HepG2 (cell line): ENCODE measurements around the gene FRMD8. TPM values are rescaled to one million over a fixed set of nuclear protein-coding genes. Genes with fewer than 3 reads are reported as not detected.

ENCODE experiments used
- ATAC-seq: fragments of 200-7000 bp; cut with Tn5 transposase; 3 replicates; pipeline ENCODE4 v1.9.1; 2020; ENCODE audit warnings: mild to moderate bottlenecking, moderate library complexity
- BruUV-seq: library from RNA; stranded (reverse); fragments of 400-500 nt; replicated peaks from 2 replicates; lab custom pipeline; 2021; lab: Mats Ljungman, UMichigan
- CTCF ChIA-PET: fragments of 300-600 bp; formaldehyde crosslinking; extraction: SDS; loops from one replicate; lab custom pipeline; 2021; ENCODE audit warnings: low total read pairs, inconsistent platforms, low intra/inter-chr PET ratio; lab: Yijun Ruan, JAX
- POLR2A ChIA-PET: fragments of 350-600 bp; sonication (Branson Sonifier 250); formaldehyde crosslinking; loops from one replicate; lab custom pipeline; 2020; ENCODE audit warnings: antibody characterized with exemption, inconsistent platforms; lab: Yijun Ruan, JAX
- DNase-seq: peaks from one replicate; pipeline ENCODE4 v3.0.0-alpha.2; 2015; ENCODE audit warnings: low spot score
- FAIRE-seq: peaks from 3 replicates; lab custom pipeline; 2011; peaks lifted over from hg19 to GRCh38; lab: Jason Lieb, UNC
- H2AFZ ChIP-seq: one replicate; pipeline ENCODE4 v1.6.1; 2011; ENCODE audit warnings: low read length, inconsistent platforms
- H3K27ac ChIP-seq: fragments of 300-600 bp; 3 replicates; pipeline ENCODE4 v1.8.0; 2011; ENCODE audit warnings: mixed run types, mild to moderate bottlenecking, mixed read lengths, low read length, inconsistent platforms; ENCODE audit not compliant: insufficient read depth; ENCODE audit errors: extremely low read length
- H3K27me3 ChIP-seq, 2 experiments: fragments of 200-600 bp in 1 of 2; 2 replicates in 1 of 2; 3 replicates in 1 of 2; pipeline versions ENCODE4 v1.6.0 to v1.8.0; 2011; ENCODE audit warnings: low read length in 2 of 2, mild to moderate bottlenecking in 2 of 2, moderate library complexity in 2 of 2, inconsistent platforms in 1 of 2; ENCODE audit not compliant: insufficient read depth in 2 of 2, control insufficient read depth in 1 of 2
- H3K36me3 ChIP-seq, 2 experiments: fragments of 200-600 bp in 1 of 2; replicated peaks in 1 of 2; 2 replicates in 1 of 2; 3 replicates in 1 of 2; pipeline versions ENCODE4 v1.5.1 to v1.8.0; 2011; ENCODE audit warnings: low read length in 2 of 2, inconsistent platforms in 1 of 2; ENCODE audit not compliant: insufficient read depth in 2 of 2, control insufficient read depth in 1 of 2
- H3K4me1 ChIP-seq: 2 replicates; pipeline ENCODE4 v1.5.1; 2012; ENCODE audit warnings: low read length, inconsistent platforms; ENCODE audit not compliant: insufficient read depth
- H3K4me2 ChIP-seq: 2 replicates; pipeline ENCODE4 v1.6.0; 2011; ENCODE audit warnings: low read depth, low read length, inconsistent platforms
- H3K4me3 ChIP-seq, 3 experiments: fragments of 200-600 bp in 1 of 3; sonication (generic), shearing (Covaris generic) in 1 of 3; replicated peaks in 1 of 3; 2 replicates each; pipeline ENCODE4 v1.5.1; 2011 to 2016; ENCODE audit warnings: low read length in 3 of 3, inconsistent platforms in 2 of 3, low read depth in 2 of 3, mild to moderate bottlenecking in 2 of 3, control low read depth in 1 of 3, mixed read lengths in 1 of 3; ENCODE audit not compliant: insufficient read depth in 1 of 3
- H3K79me2 ChIP-seq: one replicate; pipeline ENCODE4 v1.6.1; 2011; ENCODE audit warnings: low read length, inconsistent platforms; ENCODE audit not compliant: insufficient read depth
- H3K9ac ChIP-seq: 2 replicates; pipeline ENCODE4 v1.6.0; 2011; ENCODE audit warnings: mild to moderate bottlenecking, low read depth, low read length, inconsistent platforms; ENCODE audit not compliant: insufficient read depth
- H3K9me3 ChIP-seq: 2 replicates; pipeline ENCODE4 v1.5.1; 2012; ENCODE audit warnings: mild to moderate bottlenecking, low read length
- H4K20me1 ChIP-seq: 2 replicates; pipeline ENCODE4 v1.6.0; 2011; ENCODE audit warnings: inconsistent platforms, mild to moderate bottlenecking, low read length, moderate library complexity; ENCODE audit not compliant: insufficient read depth
- BCL6 ChIP-seq: IDR thresholded peaks from 2 replicates; pipeline ENCODE4 v1.6.1; 2016; ENCODE audit warnings: missing genetic modification reagents, missing compliant biosample characterization
- CEBPB ChIP-seq: IDR thresholded peaks from 2 replicates; pipeline ENCODE4 v1.6.1; 2011; ENCODE audit warnings: low read depth, low read length, improper control_type of control experiment, borderline replicate concordance
- CEBPG ChIP-seq: IDR thresholded peaks from 2 replicates; pipeline ENCODE4 v1.6.1; 2016
- MED8 ChIP-seq: sonication (generic); formaldehyde crosslinking; IDR thresholded peaks from 2 replicates; pipeline ENCODE4 v1.8.1; 2023; ENCODE audit warnings: mild to moderate bottlenecking, missing genetic modification reagents; ENCODE audit not compliant: insufficient replicate concordance
- NFE2L1 ChIP-seq: sonication (generic); formaldehyde crosslinking; IDR thresholded peaks from 2 replicates; pipeline ENCODE4 v1.4.0; 2020; ENCODE audit warnings: missing genetic modification reagents, mild to moderate bottlenecking, borderline replicate concordance
- NFRKB ChIP-seq: fragments of 450-650 bp; IDR thresholded peaks from 2 replicates; pipeline ENCODE4 v1.6.1; 2017
- TAF15 ChIP-seq: fragments of 200-400 bp; formaldehyde crosslinking; IDR thresholded peaks from one replicate; pipeline ENCODE4 v1.6.1; 2018; ENCODE audit warnings: mild to moderate bottlenecking, low read depth, low read length; ENCODE audit not compliant: poor library complexity, severe bottlenecking
- ZNF224 ChIP-seq: sonication (generic); formaldehyde crosslinking; IDR thresholded peaks from 2 replicates; pipeline ENCODE4 v1.5.0; 2020; ENCODE audit warnings: mild to moderate bottlenecking, missing genetic modification reagents
- ZNF317 ChIP-seq: sonication (generic); formaldehyde crosslinking; IDR thresholded peaks from 2 replicates; pipeline ENCODE4 v1.5.0; 2020; ENCODE audit warnings: mild to moderate bottlenecking, missing genetic modification reagents
- WGBS: methylation state at CpG from one replicate; pipeline ENCODE4 v1.1.6; 2017; ENCODE audit warnings: low lambda C conversion rate; 5-methylcytosine and 5-hydroxymethylcytosine counted together
- in situ Hi-C: cut with HindIII; loops from 2 replicates; pipeline ENCODE4 v1.10.0; 2017; ENCODE audit warnings: low pct_unique_long_range_greater_than_20kb; ENCODE audit not compliant: extremely low pct_ligation_motif_present
- intact Hi-C: fragments of 100-400 bp; cut with micrococcal nuclease; formaldehyde crosslinking; loops from one replicate; pipeline ENCODE4 v1.10.0; 2022; ENCODE audit not compliant: unreplicated experiment
- polyA plus RNA-seq, 8 experiments: library from polyadenylated mRNA; depleted of rRNA in 3 of 8; stranded (reverse) in 7 of 8; unstranded in 1 of 8; fragments of >200 nt; fragmentation: Illumina TruSeq in 4 of 8; extraction: Trizol in 4 of 8; gene quantifications; 2 replicates each; pipeline versions ENCODE4 v1.2.1 to v1.2.3, GENCODE V29; 2011 to 2016; ENCODE audit warnings: low read depth in 4 of 8, missing spikeins in 1 of 8, mixed read lengths in 1 of 8; ENCODE audit not compliant: insufficient read depth in 1 of 8
- total RNA-seq, 5 experiments: library from RNA; depleted of rRNA; stranded (reverse); fragments of >200 nt; fragmentation: Illumina TruSeq; extraction: Trizol; gene quantifications; 2 replicates each; pipeline ENCODE4 v1.2.3, GENCODE V29; 2016; ENCODE audit warnings: low read depth in 1 of 5
- TF ChIP-seq, protein P1 (sequence below): sonication (generic); formaldehyde crosslinking; IDR thresholded peaks from 2 replicates; pipeline ENCODE4 v1.4.0; 2020; ENCODE audit warnings: missing genetic modification reagents, mild to moderate bottlenecking, borderline replicate concordance
- TF ChIP-seq, protein P2 (sequence below): IDR thresholded peaks from 2 replicates; pipeline ENCODE4 v1.6.1; 2016; ENCODE audit warnings: mild to moderate bottlenecking

FRMD8 gene
- total and polyA plus RNA-seq, 2 of the 13 experiments (the other 11 are each of a cell fraction or from before 2014, with no cell fraction given): 5.8 to 20.6 TPM

DNA sequence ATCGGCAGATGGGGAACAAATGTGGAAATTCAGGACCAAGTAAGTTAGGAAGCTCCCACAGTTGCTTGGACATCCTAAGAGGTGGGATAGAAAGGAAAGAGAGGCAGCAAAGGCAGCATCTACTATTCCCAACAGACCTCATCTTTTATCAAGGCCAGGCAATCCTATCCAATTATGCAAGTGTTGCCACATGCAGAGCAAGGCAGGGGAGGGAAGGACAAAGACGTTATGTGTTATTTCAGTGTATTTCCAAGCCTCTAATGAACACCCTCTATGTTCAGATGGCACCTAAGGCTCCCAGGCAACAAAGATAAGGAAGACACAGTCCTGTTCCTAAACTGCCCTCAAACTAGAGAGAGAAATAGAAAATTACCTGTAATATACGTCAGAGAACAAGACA is 22.7 kb upstream of the FRMD8 start:
- no peaks in the 10 kb centered on the region for H3K9me3 ChIP-seq
- no peak for TF ChIP-seq BCL6
- TF ChIP-seq TAF15: no peak
- no peak for TF ChIP-seq MED8 (CRISPR knock-in tag)
- TF ChIP-seq CEBPB: peak; percentile 79
- TF ChIP-seq, protein P1, sequence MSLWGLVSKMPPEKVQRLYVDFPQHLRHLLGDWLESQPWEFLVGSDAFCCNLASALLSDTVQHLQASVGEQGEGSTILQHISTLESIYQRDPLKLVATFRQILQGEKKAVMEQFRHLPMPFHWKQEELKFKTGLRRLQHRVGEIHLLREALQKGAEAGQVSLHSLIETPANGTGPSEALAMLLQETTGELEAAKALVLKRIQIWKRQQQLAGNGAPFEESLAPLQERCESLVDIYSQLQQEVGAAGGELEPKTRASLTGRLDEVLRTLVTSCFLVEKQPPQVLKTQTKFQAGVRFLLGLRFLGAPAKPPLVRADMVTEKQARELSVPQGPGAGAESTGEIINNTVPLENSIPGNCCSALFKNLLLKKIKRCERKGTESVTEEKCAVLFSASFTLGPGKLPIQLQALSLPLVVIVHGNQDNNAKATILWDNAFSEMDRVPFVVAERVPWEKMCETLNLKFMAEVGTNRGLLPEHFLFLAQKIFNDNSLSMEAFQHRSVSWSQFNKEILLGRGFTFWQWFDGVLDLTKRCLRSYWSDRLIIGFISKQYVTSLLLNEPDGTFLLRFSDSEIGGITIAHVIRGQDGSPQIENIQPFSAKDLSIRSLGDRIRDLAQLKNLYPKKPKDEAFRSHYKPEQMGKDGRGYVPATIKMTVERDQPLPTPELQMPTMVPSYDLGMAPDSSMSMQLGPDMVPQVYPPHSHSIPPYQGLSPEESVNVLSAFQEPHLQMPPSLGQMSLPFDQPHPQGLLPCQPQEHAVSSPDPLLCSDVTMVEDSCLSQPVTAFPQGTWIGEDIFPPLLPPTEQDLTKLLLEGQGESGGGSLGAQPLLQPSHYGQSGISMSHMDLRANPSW (CRISPR knock-in tag): no peak
- TF ChIP-seq, protein P2, sequence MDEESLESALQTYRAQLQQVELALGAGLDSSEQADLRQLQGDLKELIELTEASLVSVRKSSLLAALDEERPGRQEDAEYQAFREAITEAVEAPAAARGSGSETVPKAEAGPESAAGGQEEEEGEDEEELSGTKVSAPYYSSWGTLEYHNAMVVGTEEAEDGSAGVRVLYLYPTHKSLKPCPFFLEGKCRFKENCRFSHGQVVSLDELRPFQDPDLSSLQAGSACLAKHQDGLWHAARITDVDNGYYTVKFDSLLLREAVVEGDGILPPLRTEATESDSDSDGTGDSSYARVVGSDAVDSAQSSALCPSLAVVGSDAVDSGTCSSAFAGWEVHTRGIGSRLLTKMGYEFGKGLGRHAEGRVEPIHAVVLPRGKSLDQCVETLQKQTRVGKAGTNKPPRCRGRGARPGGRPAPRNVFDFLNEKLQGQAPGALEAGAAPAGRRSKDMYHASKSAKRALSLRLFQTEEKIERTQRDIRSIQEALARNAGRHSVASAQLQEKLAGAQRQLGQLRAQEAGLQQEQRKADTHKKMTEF (CRISPR knock-in tag): no peak
- peak; percentile 53; the same call in 1 of the 2 replicates for TF ChIP-seq CEBPG (CRISPR knock-in tag)
- no peak for TF ChIP-seq ZNF224 (CRISPR knock-in tag)
- TF ChIP-seq NFE2L1 (CRISPR knock-in tag): no peak
- TF ChIP-seq ZNF317: no peak
- no peak for TF ChIP-seq NFRKB
- no peaks in the 10 kb centered on the region for H3K27me3 ChIP-seq
- no peak for FAIRE-seq
- H3K9ac ChIP-seq: no peak overlapping the region
- DNase-seq: peak; percentile 38
- ChIA-PET POLR2A (no interaction called here), CTCF (no interaction called here)
- H4K20me1 ChIP-seq: no peaks in the 10 kb centered on the region
- WGBS: 20% methylated on average over 3 of the region's 3 CpGs
- H3K4me1 ChIP-seq: peaks cover 50% of the 10 kb centered on the region
- no peak overlapping the region for H3K4me3 ChIP-seq
- intact Hi-C loops: no loop called here
- no peaks in the 10 kb centered on the region for H3K36me3 ChIP-seq
- no peak overlapping the region for H3K4me2 ChIP-seq
- H2AFZ ChIP-seq: no peak overlapping the region
- BruUV-seq: no TSS peak
- in situ Hi-C loops: loop anchor here (10.0 kb wide), 1 partner anchor 101 kb away; no protein-coding TSS in a partner anchor
- no peak overlapping the region for H3K27ac ChIP-seq
- no peak for ATAC-seq
- H3K79me2 ChIP-seq: no peaks in the 10 kb centered on the region
